SH-SY5Y (cell line): ENCODE measurements around the gene SLC6A16.

Experiments used
- GATA2 ChIP-seq: IDR thresholded peaks from 2 replicates; pipeline ENCODE4 v1.6.1; 2011; ENCODE audit warnings: mild to moderate bottlenecking, low read depth, low read length
- GATA3 ChIP-seq: IDR thresholded peaks from 2 replicates; pipeline ENCODE4 v1.6.1; 2011; ENCODE audit warnings: low read depth, mild to moderate bottlenecking, low read length, moderate library complexity

SLC6A16 gene

DNA sequence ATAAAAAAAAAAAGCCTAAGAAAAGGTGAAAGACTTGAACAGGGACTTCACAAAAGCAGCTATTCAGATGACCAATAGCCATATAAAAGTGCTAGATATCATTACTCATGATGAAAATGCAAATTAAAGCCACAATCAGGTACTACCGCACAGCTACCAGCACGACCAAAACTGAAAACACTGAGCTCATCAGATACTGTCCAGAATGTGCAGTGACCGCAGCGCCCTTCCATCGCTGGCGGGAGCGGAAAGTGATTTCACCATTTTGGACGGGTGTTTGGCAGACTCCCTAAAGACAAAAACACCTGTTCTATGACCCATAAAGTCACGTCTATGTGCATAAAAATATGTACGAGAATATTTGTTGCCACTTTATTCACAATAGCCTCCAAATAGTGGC is 60.7 kb downstream of the SLC6A16 start:
- TF ChIP-seq GATA2 (no peak), GATA3 (no peak)

DNA sequence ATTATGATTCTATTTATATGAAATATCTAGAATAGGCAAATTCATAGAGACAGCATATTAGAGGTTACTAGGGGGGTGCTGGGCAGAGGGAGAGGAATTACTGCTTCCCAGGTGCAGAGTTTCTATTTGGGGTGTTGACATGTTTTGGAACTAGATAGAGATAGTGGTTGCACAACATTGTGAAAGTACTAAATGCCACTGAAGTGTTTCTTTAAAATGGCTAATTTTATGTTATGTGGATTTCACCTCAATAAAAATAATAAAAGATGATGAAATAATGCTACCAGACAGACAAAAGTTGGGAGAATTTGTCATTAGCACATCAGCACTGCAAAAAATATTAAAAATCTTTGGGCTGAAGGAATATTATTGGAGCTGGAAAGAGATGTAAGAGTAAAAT is 63.4 kb downstream of the SLC6A16 start:
- TF ChIP-seq GATA2 (no peak), GATA3 (no peak)

DNA sequence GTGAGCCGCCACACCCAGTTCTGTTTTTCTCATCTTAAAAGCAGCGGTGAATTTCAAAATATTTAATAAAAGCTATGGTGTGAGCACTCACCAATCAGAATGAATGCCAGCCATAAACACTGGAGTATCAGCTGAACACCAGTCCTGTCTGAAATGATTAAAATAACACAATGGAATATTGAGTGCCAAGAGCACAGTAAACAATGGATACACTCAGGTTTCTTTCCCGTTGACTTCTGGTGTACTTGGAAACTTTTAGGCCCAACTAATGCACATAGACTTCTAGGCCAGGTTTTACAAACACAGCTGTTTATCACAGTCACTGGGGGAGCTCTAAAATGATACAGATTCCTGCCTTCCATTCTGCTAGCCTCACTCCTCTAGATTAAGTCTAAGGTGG is 68.3 kb downstream of the SLC6A16 start:
- TF ChIP-seq GATA2 (no peak), GATA3 (no peak)

DNA sequence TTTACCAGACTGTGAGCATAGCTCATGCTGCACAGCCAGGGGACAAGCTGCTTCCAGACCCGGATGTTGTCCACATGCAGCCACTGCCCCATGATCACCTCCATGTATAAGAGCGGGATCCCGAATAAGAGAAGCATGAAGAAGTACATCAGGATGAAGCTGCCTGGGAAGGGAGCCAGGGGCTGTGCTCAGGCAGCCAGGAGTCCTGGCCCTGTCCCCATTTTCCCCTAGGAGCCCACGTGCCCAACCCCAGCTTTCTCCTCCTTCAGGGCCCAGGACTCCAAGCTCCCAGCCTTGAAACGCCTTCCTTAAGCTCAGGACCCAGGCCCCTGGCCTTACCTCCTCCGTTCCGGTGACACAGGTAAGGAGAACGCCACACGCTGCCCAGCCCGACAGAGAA is 69.3 kb downstream of the SLC6A16 start:
- no peak for TF ChIP-seq GATA3
- TF ChIP-seq GATA2 = no peak

DNA sequence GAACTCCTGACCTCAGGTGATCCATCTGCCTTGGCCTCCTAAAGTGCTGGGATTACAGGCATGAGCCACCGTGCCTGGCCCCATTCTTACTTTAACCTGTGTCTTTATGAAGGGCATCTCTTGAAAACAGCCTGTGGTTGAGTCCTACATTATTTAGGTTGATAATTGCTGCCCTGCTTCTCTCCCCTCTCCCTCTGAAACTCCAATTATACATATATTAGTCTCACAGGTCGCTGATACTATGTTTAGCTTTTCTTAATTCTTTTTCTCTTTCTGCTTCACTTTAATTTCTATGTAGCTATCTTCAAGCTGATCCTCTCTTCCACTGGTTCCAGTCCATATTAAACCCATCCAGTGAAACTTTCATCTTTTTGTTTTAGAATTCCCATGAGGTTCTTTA is 75.1 kb downstream of the SLC6A16 start:
- TF ChIP-seq GATA2 (no peak), GATA3 (no peak)

DNA sequence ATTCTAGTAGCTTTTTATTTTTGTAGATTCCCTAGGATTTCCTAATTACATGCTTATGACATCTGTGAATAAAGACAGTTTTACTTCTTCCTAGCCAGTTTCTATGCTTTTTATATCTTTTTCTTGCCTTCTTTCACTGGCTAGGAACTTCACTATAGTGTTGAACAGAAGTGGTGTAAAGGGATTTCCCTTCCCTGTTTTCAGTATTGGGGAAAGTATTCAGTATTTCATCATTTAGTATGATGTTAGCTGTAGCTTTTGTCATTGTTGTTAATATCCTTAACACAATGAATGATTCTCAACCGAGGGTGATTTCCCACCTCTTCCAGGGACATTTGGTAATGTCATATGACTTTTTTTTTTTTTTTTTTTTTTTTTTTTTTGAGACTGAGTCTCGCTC is 77.3 kb downstream of the SLC6A16 start:
- TF ChIP-seq GATA2 = no peak
- TF ChIP-seq GATA3 = no peak

DNA sequence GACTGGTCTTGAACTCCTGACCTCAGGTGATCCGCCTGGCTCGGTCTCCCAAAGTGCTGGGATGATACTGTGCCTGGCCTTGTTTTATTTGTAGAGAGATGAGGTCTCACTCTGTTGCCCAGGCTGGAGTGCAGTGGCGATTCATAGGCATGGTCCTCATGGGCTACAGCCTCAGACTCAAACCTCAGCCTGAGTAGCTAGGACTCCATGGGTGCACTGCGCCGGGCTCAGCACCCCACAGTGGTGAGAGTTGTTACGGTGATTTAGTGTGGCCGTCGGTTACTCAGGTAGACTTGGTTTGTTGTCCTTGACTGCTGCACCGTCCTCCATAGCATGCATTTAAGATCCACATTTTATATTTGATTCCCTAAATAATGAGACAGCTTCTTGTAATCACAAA is 80.7 kb downstream of the SLC6A16 start:
- no peak for TF ChIP-seq GATA3
- no peak for TF ChIP-seq GATA2

DNA sequence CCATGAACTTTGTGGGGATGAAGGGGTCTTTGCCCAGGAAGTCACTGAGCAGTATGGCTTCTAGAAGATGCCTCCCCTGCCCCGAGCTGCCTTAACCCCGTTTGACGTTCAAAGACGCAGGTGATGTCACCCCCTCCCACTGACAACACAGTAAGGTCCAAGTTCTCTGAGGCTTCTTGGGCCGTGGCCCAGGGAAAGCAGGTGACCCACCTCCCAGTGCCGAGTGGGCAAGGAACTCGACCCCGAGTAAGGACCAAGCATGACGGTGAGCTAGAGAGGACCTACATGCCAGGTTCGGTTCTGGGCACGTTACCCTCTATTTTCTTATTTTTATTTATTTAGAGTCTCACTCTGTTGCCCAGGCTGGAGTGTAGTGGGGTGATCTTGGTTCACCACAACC is 81.3 kb downstream of the SLC6A16 start:
- TF ChIP-seq GATA2 = no peak
- no peak for TF ChIP-seq GATA3

DNA sequence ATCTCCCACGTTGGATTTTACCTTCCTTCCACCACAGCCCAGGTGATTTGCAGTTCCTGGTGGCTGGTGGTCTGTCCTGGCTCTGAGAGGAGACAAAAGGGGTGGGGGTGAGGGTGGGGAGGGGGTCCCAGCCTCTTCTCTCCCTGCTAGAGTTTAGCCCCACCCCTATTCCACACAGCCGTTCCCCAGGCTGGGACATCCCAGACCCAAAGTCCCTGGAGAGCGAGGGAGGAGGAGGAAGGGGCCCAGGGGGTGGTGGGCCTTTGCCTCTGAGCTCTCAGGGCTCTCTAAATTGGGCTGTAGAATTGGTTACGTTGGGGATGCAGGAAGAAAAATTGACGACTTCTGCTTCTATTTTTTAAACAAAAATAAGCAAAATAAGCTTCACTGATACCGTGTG is 81.9 kb downstream of the SLC6A16 start:
- TF ChIP-seq GATA3 = no peak
- no peak for TF ChIP-seq GATA2

DNA sequence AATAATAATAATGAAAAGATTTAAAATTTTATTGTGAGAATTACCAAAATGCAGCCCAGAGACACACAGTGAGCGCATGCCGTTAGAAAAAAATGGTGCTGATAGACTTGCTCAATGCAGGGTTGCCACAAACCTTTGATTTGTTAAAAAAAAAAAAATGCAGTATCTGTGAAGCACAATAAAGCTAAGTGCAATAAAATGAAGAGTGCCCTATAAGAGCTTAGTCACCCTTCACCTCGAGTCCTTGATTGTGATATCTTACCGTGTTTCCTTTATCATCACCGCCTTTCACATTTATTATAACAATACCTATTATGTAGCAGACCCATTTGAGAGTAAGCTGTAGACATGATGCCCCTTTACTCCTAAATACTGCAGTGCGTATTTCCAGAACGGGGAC is 83.2 kb downstream of the SLC6A16 start:
- TF ChIP-seq GATA2 (no peak), GATA3 (no peak)
